Dermis microvascular lymphatic vessel endothelial cell (primary cell): ENCODE measurements around the gene OR5H2. TPM values are rescaled to one million over a fixed set of nuclear protein-coding genes. Genes with fewer than 3 reads are reported as not detected.

Experiments used
- DNase-seq, 2 donors: peaks; one replicate each; pipeline versions ENCODE4 v3.0.0 to v3.0.0-alpha.2; 2010; ENCODE audit warnings: low read depth in 2 of 2
- total RNA-seq: library from RNA; depleted of rRNA; stranded (reverse); fragments of >200 nt; gene quantifications from 2 replicates; pipeline ENCODE4 v1.2.1, GENCODE V29; 2014

OR5H2 gene
- total RNA-seq, 1 donor from 2014 or later: not detected

GRCh38 chr3:98329392-98330124, 47.3 kb downstream of the OR5H2 start:
- peak; percentile 45 to 57 for DNase-seq

GRCh38 chr3:98331329-98331728, 49.0 kb downstream of the OR5H2 start:
- no peak for DNase-seq

Other genes with a start within 250 kb of the OR5H2 start
- not detected in 2 replicates for gene GABRR3, start 247.2 kb upstream of the OR5H2 start, total RNA-seq
- not detected in 2 replicates for gene OR5AC2, start 195.3 kb upstream of the OR5H2 start, total RNA-seq
- not detected in 2 replicates for gene OR5H1, start 151.8 kb upstream of the OR5H2 start, total RNA-seq
- gene OR5H14, start 135.0 kb upstream of the OR5H2 start, total RNA-seq: not detected in 2 replicates
- not detected in 2 replicates for gene OR5H15, start 115.8 kb upstream of the OR5H2 start, total RNA-seq
- gene OR5H6, start 18.3 kb upstream of the OR5H2 start, total RNA-seq: not detected in 2 replicates
- not detected in 2 replicates for gene OR5K4, start 71.3 kb downstream of the OR5H2 start, total RNA-seq
- not detected in 2 replicates for gene OR5K3, start 108.2 kb downstream of the OR5H2 start, total RNA-seq
- not detected in 2 replicates for gene OR5K1, start 180.7 kb downstream of the OR5H2 start, total RNA-seq
- gene OR5K2, start 215.2 kb downstream of the OR5H2 start, total RNA-seq: not detected in 2 replicates
- gene CLDND1, start 240.4 kb downstream of the OR5H2 start, total RNA-seq: 80.2 and 125 TPM in 2 replicates
- not detected in 2 replicates for gene GPR15, start 249.5 kb downstream of the OR5H2 start, total RNA-seq